HCT116 (cell line): Measurements from ENCODE around the gene CALD1. TPM values are rescaled to one million over a fixed set of nuclear protein-coding genes. Genes with fewer than 3 reads are reported as not detected.

Source experiments
- ATAC-seq: fragments of 200-7000 bp; cut with Tn5 transposase; 2 replicates; pipeline ENCODE4 v1.9.1; 2020; ENCODE audit warnings: mild to moderate bottlenecking, moderate library complexity
- BruUV-seq: library from RNA; stranded (reverse); fragments of 400-500 nt; replicated peaks from 2 replicates; lab custom pipeline; 2021; lab: Mats Ljungman, UMichigan
- CTCF ChIA-PET: fragments of 300-600 bp; sonication (Branson Sonifier 250); formaldehyde crosslinking; loops from one replicate; lab custom pipeline; 2021; ENCODE audit warnings: antibody characterized with exemption; lab: Charles Lee
- POLR2A ChIA-PET: fragments of 300-600, 350-600 bp; sonication (Branson Sonifier 250); formaldehyde crosslinking; loops from one replicate; lab custom pipeline; 2021; ENCODE audit warnings: antibody characterized with exemption; lab: Charles Lee
- RAD21 ChIA-PET, 2 experiments: fragments of 300-600 bp; sonication (Branson Sonifier 250); formaldehyde crosslinking; loops; one replicate each; lab custom pipeline; 2023; ENCODE audit warnings: low total read pairs in 2 of 2; ENCODE audit not compliant: uncharacterized antibody in 2 of 2, unreplicated experiment in 2 of 2, low non-redundant PET in 1 of 2; lab: Charles Lee
- DNase-seq: peaks from one replicate; pipeline ENCODE4 v3.0.0-alpha.2; 2010; ENCODE audit warnings: low read depth, low spot score
- H2AFZ ChIP-seq: fragments of 200-600 bp; shearing (Covaris generic), sonication (generic); 2 replicates; pipeline ENCODE4 v1.6.1; 2017; ENCODE audit warnings: low read depth, mixed run types, mixed read lengths, antibody characterized with exemption, low read length; ENCODE audit not compliant: poor library complexity, severe bottlenecking
- H3K27ac ChIP-seq: 2 replicates; pipeline ENCODE4 v1.5.1; 2012; ENCODE audit warnings: low read depth, low read length
- H3K27me3 ChIP-seq: fragments of 200-600 bp; sonication (generic); 2 replicates; pipeline ENCODE4 v1.6.1; 2016; ENCODE audit warnings: mixed run types, low read length, mixed read lengths; ENCODE audit not compliant: insufficient read depth
- H3K36me3 ChIP-seq, 2 experiments: fragments of 200-500 bp in 1 of 2; fragments of 200-600 bp in 1 of 2; sonication (Bioruptor generic) in 1 of 2; sonication (generic) in 1 of 2; 2 replicates each; pipeline versions ENCODE4 v1.5.1 to v1.6.1; 2014 to 2016; ENCODE audit warnings: low read length in 2 of 2, inconsistent platforms in 1 of 2, mixed read lengths in 1 of 2, mixed run types in 1 of 2; ENCODE audit not compliant: insufficient read depth in 2 of 2, control insufficient read depth in 1 of 2
- H3K4me1 ChIP-seq, 2 experiments: fragments of 200-600 bp in 1 of 2; sonication (generic) in 1 of 2; 2 replicates each; pipeline versions ENCODE4 v1.5.1 to v1.6.1; 2012 to 2017; ENCODE audit warnings: low read length in 2 of 2, inconsistent platforms in 1 of 2, mild to moderate bottlenecking in 1 of 2, mixed read lengths in 1 of 2, mixed run types in 1 of 2, moderate library complexity in 1 of 2; ENCODE audit not compliant: insufficient read depth in 2 of 2, control insufficient read depth in 1 of 2
- H3K4me2 ChIP-seq: fragments of 200-600 bp; sonication (generic); 2 replicates; pipeline ENCODE4 v1.6.1; 2017; ENCODE audit warnings: mixed run types, low read length, mixed read lengths
- H3K4me3 ChIP-seq, 2 experiments: fragments of 200-600 bp in 1 of 2; sonication (generic) in 1 of 2; replicated peaks in 1 of 2; 2 replicates each; pipeline ENCODE4 v1.5.1; 2011 to 2016; ENCODE audit warnings: low read length in 2 of 2, control low read depth in 1 of 2, low read depth in 1 of 2, mild to moderate bottlenecking in 1 of 2, mixed read lengths in 1 of 2, mixed run types in 1 of 2
- H3K79me2 ChIP-seq: fragments of 200-600 bp; sonication (generic); 2 replicates; pipeline ENCODE4 v1.6.1; 2017; ENCODE audit warnings: mild to moderate bottlenecking, mixed run types, low read length, moderate library complexity, mixed read lengths; ENCODE audit not compliant: insufficient read depth
- H3K9ac ChIP-seq: fragments of 200-600 bp; sonication (generic); 2 replicates; pipeline ENCODE4 v1.6.1; 2016; ENCODE audit warnings: low read length, mixed read lengths
- H3K9me2 ChIP-seq: fragments of 200-600 bp; sonication (generic), shearing (Covaris generic); 2 replicates; pipeline ENCODE4 v1.6.1; 2017; ENCODE audit warnings: mixed run types, mild to moderate bottlenecking, moderate library complexity; ENCODE audit not compliant: insufficient read depth
- H3K9me3 ChIP-seq, 2 experiments: fragments of 200-500 bp in 1 of 2; fragments of 200-600 bp in 1 of 2; sonication (Bioruptor generic) in 1 of 2; sonication (generic) in 1 of 2; 2 replicates each; pipeline ENCODE4 v1.6.1; 2014 to 2017; ENCODE audit warnings: low read length in 2 of 2, mixed read lengths in 2 of 2, inconsistent platforms in 1 of 2, low read depth in 1 of 2, mild to moderate bottlenecking in 1 of 2, mixed run types in 1 of 2, moderate library complexity in 1 of 2; ENCODE audit not compliant: control insufficient read depth in 1 of 2, insufficient read depth in 1 of 2
- H4K20me1 ChIP-seq: fragments of 200-600 bp; sonication (generic), shearing (Covaris generic); 2 replicates; pipeline ENCODE4 v1.6.1; 2017; ENCODE audit warnings: mixed run types, mild to moderate bottlenecking, moderate library complexity; ENCODE audit not compliant: insufficient read depth
- CTCF ChIP-seq, 3 experiments: fragments of 200-600 bp in 1 of 3; sonication (generic) in 1 of 3; IDR thresholded peaks in 2 of 3; conservative IDR thresholded peaks in 1 of 3; 2 replicates each; pipeline ENCODE4 v1.5.1; 2012 to 2017; ENCODE audit warnings: low read depth in 2 of 3, low read length in 2 of 3, antibody characterized with exemption in 1 of 3, borderline replicate concordance in 1 of 3, control low read depth in 1 of 3, mild to moderate bottlenecking in 1 of 3, mixed read lengths in 1 of 3, mixed run types in 1 of 3, moderate library complexity in 1 of 3; ENCODE audit not compliant: insufficient read depth in 1 of 3
- ELF1 ChIP-seq: IDR thresholded peaks from 2 replicates; pipeline ENCODE4 v1.6.1; 2012; ENCODE audit warnings: low read depth, borderline replicate concordance
- FOSL1 ChIP-seq: IDR thresholded peaks from 2 replicates; pipeline ENCODE4 v1.6.1; 2012; ENCODE audit warnings: low read depth
- JUND ChIP-seq: IDR thresholded peaks from 2 replicates; pipeline ENCODE4 v1.6.1; 2012
- ZBTB33 ChIP-seq: IDR thresholded peaks from 2 replicates; pipeline ENCODE4 v1.6.1; 2011; ENCODE audit warnings: mild to moderate bottlenecking, low read length, moderate library complexity; ENCODE audit not compliant: insufficient replicate concordance; ENCODE audit errors: extremely low read depth
- intact Hi-C: fragments of 100-400 bp; cut with micrococcal nuclease; formaldehyde crosslinking; loops from 2 replicates; pipeline ENCODE4 v1.10.0; 2022
- total RNA-seq: library from RNA; stranded (reverse); gene quantifications from one replicate; pipeline ENCODE4 v1.2.1, GENCODE V29; 2021; ENCODE audit not compliant: unreplicated experiment

The CALD1 gene
- total RNA-seq, 1 experiment from 2014 or later, result 66.8 TPM

GRCh38 chr7:134839298-134839697 lies 59.9 kb downstream of the CALD1 start (continued):
- TF ChIP-seq ZBTB33, result no peak
- TF ChIP-seq JUND, result no peak
- no peak for TF ChIP-seq FOSL1

GRCh38 chr7:134842062-134842461 lies 62.6 kb downstream of the CALD1 start:
- H3K9me3 ChIP-seq, result no peaks in the 10 kb centered on the region
- no peaks in the 10 kb centered on the region for H3K9me2 ChIP-seq
- H3K27ac ChIP-seq, result no peak overlapping the region
- no peak overlapping the region for H3K4me3 ChIP-seq
- H3K27me3 ChIP-seq, result no peaks in the 10 kb centered on the region
- no peaks in the 10 kb centered on the region for H3K79me2 ChIP-seq
- H2AFZ ChIP-seq, result no peak overlapping the region
- H3K4me1 ChIP-seq, result peaks cover 15 to 22% of the 10 kb centered on the region in 2 experiments
- POLR2A ChIA-PET, result no interaction called here
- no peak overlapping the region for H3K4me2 ChIP-seq
- TF ChIP-seq FOSL1, result no peak
- no peak for TF ChIP-seq ELF1
- no peak for TF ChIP-seq CTCF (IDR thresholded peaks at IDR 0.05 in 2 of 3, conservative IDR thresholded peaks at IDR 0.05 in 1 of 3; ENCODE audit: borderline replicate concordance in 1 of 3, insufficient read depth in 1 of 3, low read depth in 2 of 3, low read length in 2 of 3)
- TF ChIP-seq, all 23 proteins: peak for 0
- no peak for ATAC-seq
- no peak overlapping the region for H3K9ac ChIP-seq
- H3K36me3 ChIP-seq, result no peaks in the 10 kb centered on the region
- no TSS peak for BruUV-seq
- ChIA-PET CTCF (no interaction called here), RAD21 (no interaction called here)
- no peaks in the 10 kb centered on the region for H4K20me1 ChIP-seq
- no peak for DNase-seq
- intact Hi-C loops, result no loop called here
